Smooth muscle cell (in vitro differentiated cells): ENCODE data around the gene VPS51. TPM values are rescaled to one million over a fixed set of nuclear protein-coding genes. Genes with fewer than 3 reads are reported as not detected.

ENCODE experiments used
- DNase-seq: peaks from one replicate; lab custom pipeline; 2025; ENCODE audit not compliant: unreplicated experiment; lab: John Stamatoyannopoulos, UW
- H2AFZ ChIP-seq: fragments of 200-600 bp; sonication (generic); 2 replicates; pipeline ENCODE4 v1.6.0; 2016; ENCODE audit warnings: antibody characterized with exemption, low read depth, mild to moderate bottlenecking
- H3F3A ChIP-seq: fragments of 200-600 bp; sonication (generic); 2 replicates; pipeline ENCODE4 v1.6.0; 2017; ENCODE audit warnings: antibody characterized with exemption, low read depth
- H3K27ac ChIP-seq: fragments of 200-600 bp; sonication (generic); 2 replicates; pipeline ENCODE4 v1.5.1; 2016; ENCODE audit warnings: low read depth, mild to moderate bottlenecking
- H3K27me3 ChIP-seq: fragments of 200-600 bp; sonication (generic); 2 replicates; pipeline ENCODE4 v1.6.1; 2016; ENCODE audit warnings: low read depth, mild to moderate bottlenecking
- H3K36me3 ChIP-seq: fragments of 200-600 bp; sonication (generic); 2 replicates; pipeline ENCODE4 v1.5.1; 2016; ENCODE audit warnings: low read depth
- H3K4me1 ChIP-seq: fragments of 200-600 bp; sonication (generic); 2 replicates; pipeline ENCODE4 v1.5.1; 2016; ENCODE audit warnings: low read depth
- H3K4me2 ChIP-seq: fragments of 200-600 bp; sonication (generic); 2 replicates; pipeline ENCODE4 v1.6.0; 2016; ENCODE audit warnings: mild to moderate bottlenecking
- H3K4me3 ChIP-seq: fragments of 200-600 bp; sonication (generic); 2 replicates; pipeline ENCODE4 v1.5.1; 2016; ENCODE audit warnings: mild to moderate bottlenecking
- H3K79me2 ChIP-seq: fragments of 200-600 bp; sonication (generic); 2 replicates; pipeline ENCODE4 v1.6.0; 2016; ENCODE audit warnings: low read depth, mild to moderate bottlenecking
- H3K9ac ChIP-seq: fragments of 200-600 bp; sonication (generic); 2 replicates; pipeline ENCODE4 v1.6.0; 2016; ENCODE audit warnings: low read depth
- H3K9me3 ChIP-seq: fragments of 200-600 bp; sonication (generic); replicated peaks from 2 replicates; pipeline ENCODE4 v1.5.1; 2016; ENCODE audit warnings: low read depth
- H4K20me1 ChIP-seq: fragments of 200-600 bp; sonication (generic); 2 replicates; pipeline ENCODE4 v1.6.0; 2016; ENCODE audit warnings: low read depth
- CTCF ChIP-seq: fragments of 200-600 bp; sonication (generic); IDR thresholded peaks from 2 replicates; pipeline ENCODE4 v1.5.1; 2017; ENCODE audit warnings: borderline replicate concordance, mild to moderate bottlenecking, antibody characterized with exemption; ENCODE audit not compliant: insufficient read depth, poor library complexity, severe bottlenecking
- WGBS: methylation state at CpG from one replicate; pipeline ENCODE4 v1.1.7; 2016; ENCODE audit warnings: low lambda C conversion rate; 5-methylcytosine and 5-hydroxymethylcytosine counted together
- polyA plus RNA-seq: library from polyadenylated mRNA; unstranded; fragments of >200 nt; fragmentation: Nextera tagmentation; extraction: Ambion mirVana; gene quantifications from 2 replicates; pipeline ENCODE4 v1.2.1, GENCODE V29; 2016
- total RNA-seq: library from RNA; depleted of rRNA; stranded (reverse); fragments of >200 nt; gene quantifications from 2 replicates; pipeline ENCODE4 v1.2.3, GENCODE V29; 2014

VPS51 gene
- total and polyA plus RNA-seq, 2 experiments from 2014 or later, result 55.2 to 154 TPM

DNA sequence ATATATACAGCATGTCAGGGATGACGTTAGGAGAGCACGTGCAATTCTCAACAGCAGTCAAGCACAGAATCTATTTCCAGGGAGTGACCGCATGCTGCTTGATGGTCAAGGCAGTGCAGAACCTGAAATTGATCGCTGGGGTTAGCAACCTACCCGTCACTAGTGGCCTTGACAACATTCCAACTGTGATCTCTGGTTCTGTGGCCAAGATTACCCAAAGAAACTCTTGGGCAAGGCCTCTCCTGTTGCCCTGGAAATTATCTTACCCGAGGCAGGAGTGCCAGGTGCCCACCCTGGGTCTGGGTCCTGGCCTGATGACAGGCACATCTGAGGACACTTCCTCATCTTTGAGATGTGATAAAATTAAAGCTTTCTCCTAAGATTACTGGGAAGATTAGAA, 17.8 kb downstream of the VPS51 start:
- H3K27ac ChIP-seq, result no peak overlapping the region
- H3F3A ChIP-seq, result peaks cover 8% of the 10 kb centered on the region
- no peaks in the 10 kb centered on the region for H3K9me3 ChIP-seq
- WGBS, result 89% methylated on average over 6 of the region's 6 CpGs
- H3K4me2 ChIP-seq, result peak overlapping the region; percentile 98
- H3K4me3 ChIP-seq, result peak overlapping the region; percentile 71
- H3K36me3 ChIP-seq, result no peaks in the 10 kb centered on the region
- H3K27me3 ChIP-seq, result no peaks in the 10 kb centered on the region
- no peak for DNase-seq
- TF ChIP-seq CTCF, result no peak
- peaks cover 5% of the 10 kb centered on the region for H4K20me1 ChIP-seq
- H3K9ac ChIP-seq, result no peak overlapping the region
- peaks cover 16% of the 10 kb centered on the region for H3K79me2 ChIP-seq
- H3K4me1 ChIP-seq, result peaks cover 22% of the 10 kb centered on the region
- H2AFZ ChIP-seq, result no peak overlapping the region

DNA sequence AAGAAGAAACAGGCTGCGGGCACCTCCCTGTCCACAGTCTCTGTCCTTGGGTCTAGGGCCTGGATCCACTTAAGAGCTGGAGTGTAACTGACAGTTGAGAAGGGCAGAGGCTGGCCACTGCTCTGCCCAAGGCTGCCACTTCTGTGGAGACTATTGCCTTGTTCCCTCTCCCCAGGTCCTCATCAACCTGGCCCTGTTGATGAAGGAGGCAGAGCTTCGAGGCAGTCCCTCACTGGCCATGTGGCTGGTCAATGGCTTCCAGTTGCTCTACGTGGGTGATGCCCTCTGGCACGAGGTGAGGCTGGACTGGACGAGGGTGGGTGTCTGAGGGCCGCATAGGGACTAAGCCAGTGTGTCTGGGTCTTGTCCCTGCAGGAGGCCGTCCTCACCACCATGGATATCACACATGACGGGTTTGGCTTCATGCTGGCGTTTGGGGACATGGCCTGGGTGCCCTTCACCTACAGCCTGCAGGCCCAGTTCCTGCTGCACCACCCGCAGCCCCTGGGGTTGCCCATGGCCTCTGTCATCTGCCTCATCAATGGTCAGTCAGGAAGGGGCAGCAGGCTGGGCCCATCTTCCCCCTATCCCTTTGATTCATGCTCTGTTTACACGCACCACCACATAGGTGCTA, 18.6 kb downstream of the VPS51 start:
- Histone ChIP-seq H3K27me3 (no peaks in the 10 kb centered on the region), H3K79me2 (peaks cover 16% of the 10 kb centered on the region), H3K27ac (no peak overlapping the region), H3K4me2 (no peak overlapping the region), H3K36me3 (no peaks in the 10 kb centered on the region), H3F3A (peaks cover 8% of the 10 kb centered on the region), H3K9me3 (no peaks in the 10 kb centered on the region), H3K4me3 (no peak overlapping the region), H3K9ac (no peak overlapping the region), H4K20me1 (peaks cover 5% of the 10 kb centered on the region), H3K4me1 (peaks cover 22% of the 10 kb centered on the region), H2AFZ (no peak overlapping the region)
- DNase-seq, result no peak
- WGBS, result 97% methylated on average over 11 of the region's 11 CpGs
- no peak for TF ChIP-seq CTCF

- peaks cover 22% of the 10 kb centered on the region for H3K4me1 ChIP-seq
- no peaks in the 10 kb centered on the region for H3K36me3 ChIP-seq
- no peak for TF ChIP-seq CTCF
- 97% methylated on average over 21 of the region's 21 CpGs for WGBS
- no peaks in the 10 kb centered on the region for H3K27me3 ChIP-seq
- H4K20me1 ChIP-seq, result peaks cover 4% of the 10 kb centered on the region
- peaks cover 15% of the 10 kb centered on the region for H3F3A ChIP-seq
- peaks cover 25% of the 10 kb centered on the region for H3K79me2 ChIP-seq
- no peaks in the 10 kb centered on the region for H3K9me3 ChIP-seq
- no peak overlapping the region for H2AFZ ChIP-seq
- no peak overlapping the region for H3K9ac ChIP-seq
- H3K4me2 ChIP-seq, result peak overlapping the region; percentile 96
- DNase-seq, result no peak
- no peak overlapping the region for H3K4me3 ChIP-seq
- H3K27ac ChIP-seq, result peak overlapping the region; percentile 98
Observed at GRCh38 chr11:65115361-65116082, 19.5 kb downstream of the VPS51 start.
